SK-N-SH (cell line): ENCODE results near the gene NLGN1. TPM values are rescaled to one million over a fixed set of nuclear protein-coding genes. Genes with fewer than 3 reads are reported as not detected.

Source experiments
- CTCF ChIA-PET: fragments of 300-600, 350-600 bp; formaldehyde crosslinking; extraction: SDS; loops from one replicate; lab custom pipeline; 2021; lab: Yijun Ruan, JAX
- POLR2A ChIA-PET: fragments of 350-600 bp; sonication (Branson Sonifier 250); formaldehyde crosslinking; extraction: SDS; loops from one replicate; lab custom pipeline; 2020; ENCODE audit warnings: antibody characterized with exemption, inconsistent platforms; lab: Yijun Ruan, JAX
- DNase-seq: peaks from one replicate; pipeline ENCODE4 v3.0.0; 2012
- H2AFZ ChIP-seq: fragments of 200-600 bp; sonication (generic); 2 replicates; pipeline ENCODE4 v1.8.1; 2016; ENCODE audit warnings: antibody characterized with exemption, mild to moderate bottlenecking, low read depth
- H3F3A ChIP-seq: fragments of 200-600 bp; sonication (generic); replicated peaks from 2 replicates; pipeline ENCODE3; 2016; ENCODE audit warnings: antibody characterized with exemption, mild to moderate bottlenecking; ENCODE audit not compliant: insufficient read depth
- H3K27ac ChIP-seq, 2 experiments: fragments of 200-500 bp in 1 of 2; fragments of 200-600 bp in 1 of 2; sonication (Bioruptor generic) in 1 of 2; sonication (generic), shearing (Covaris generic) in 1 of 2; 2 replicates each; pipeline versions ENCODE4 v1.5.1 to v1.6.1; 2014 to 2016; ENCODE audit warnings: low read depth in 2 of 2, inconsistent platforms in 1 of 2, low read length in 1 of 2, mild to moderate bottlenecking in 1 of 2, mixed read lengths in 1 of 2
- H3K27me3 ChIP-seq: fragments of 200-600 bp; sonication (generic), shearing (Covaris generic); 2 replicates; pipeline ENCODE4 v1.6.1; 2016; ENCODE audit warnings: mixed run types; ENCODE audit not compliant: insufficient read depth
- H3K36me3 ChIP-seq, 2 experiments: fragments of 200-500 bp in 1 of 2; fragments of 200-600 bp in 1 of 2; sonication (Bioruptor generic) in 1 of 2; sonication (generic) in 1 of 2; replicated peaks in 1 of 2; 2 replicates each; pipeline versions ENCODE3 to v1.5.1; 2014 to 2016; ENCODE audit warnings: low read length in 1 of 2, mild to moderate bottlenecking in 1 of 2; ENCODE audit not compliant: insufficient read depth in 2 of 2, control insufficient read depth in 1 of 2
- H3K4me1 ChIP-seq, 2 experiments: fragments of 200-500 bp in 1 of 2; fragments of 200-600 bp in 1 of 2; sonication (Bioruptor generic) in 1 of 2; sonication (generic), shearing (Covaris generic) in 1 of 2; 2 replicates each; pipeline versions ENCODE4 v1.5.1 to v1.6.1; 2014 to 2016; ENCODE audit warnings: low read depth in 1 of 2, low read length in 1 of 2, mixed run types in 1 of 2; ENCODE audit not compliant: insufficient read depth in 2 of 2, control insufficient read depth in 1 of 2
- H3K4me2 ChIP-seq: fragments of 200-600 bp; sonication (generic), shearing (Covaris generic); 2 replicates; pipeline ENCODE4 v1.6.1; 2017; ENCODE audit warnings: mixed run types
- H3K4me3 ChIP-seq, 2 experiments: fragments of 200-500 bp in 1 of 2; fragments of 200-600 bp in 1 of 2; sonication (Bioruptor generic) in 1 of 2; sonication (generic), shearing (Covaris generic) in 1 of 2; 2 replicates each; pipeline versions ENCODE4 v1.5.1 to v1.8.1; 2014 to 2016; ENCODE audit warnings: low read depth in 2 of 2, inconsistent platforms in 1 of 2, low read length in 1 of 2, mild to moderate bottlenecking in 1 of 2, mixed read lengths in 1 of 2, moderate library complexity in 1 of 2
- H3K79me2 ChIP-seq: fragments of 200-600 bp; sonication (generic); 2 replicates; pipeline ENCODE4 v1.8.1; 2017; ENCODE audit warnings: mild to moderate bottlenecking; ENCODE audit not compliant: insufficient read depth
- H3K9ac ChIP-seq: fragments of 200-600 bp; sonication (generic); 2 replicates; pipeline ENCODE4 v1.6.1; 2017; ENCODE audit warnings: mixed run types
- H3K9me2 ChIP-seq: fragments of 200-600 bp; sonication (generic); 2 replicates; pipeline ENCODE4 v1.6.1; 2017; ENCODE audit warnings: mixed run types
- H3K9me3 ChIP-seq: fragments of 200-600 bp; sonication (generic); 2 replicates; pipeline ENCODE4 v1.6.1; 2017; ENCODE audit warnings: mixed run types, mild to moderate bottlenecking, moderate library complexity
- H4K20me1 ChIP-seq: fragments of 200-600 bp; sonication (generic); 2 replicates; pipeline ENCODE4 v1.6.1; 2017; ENCODE audit warnings: mild to moderate bottlenecking, mixed run types; ENCODE audit not compliant: insufficient read depth
- CHD2 ChIP-seq: fragments of 150-350 bp; IDR thresholded peaks from 2 replicates; pipeline ENCODE4 v1.6.1; 2018; ENCODE audit warnings: low read length; ENCODE audit not compliant: partially characterized antibody
- CTCF ChIP-seq: fragments of 200-600 bp; sonication (generic); IDR thresholded peaks from 2 replicates; pipeline ENCODE4 v1.6.1; 2017; ENCODE audit warnings: antibody characterized with exemption, mild to moderate bottlenecking, moderate library complexity
- ELF1 ChIP-seq: IDR thresholded peaks from 2 replicates; pipeline ENCODE4 v1.4.0; 2012
- EP300 ChIP-seq, 2 experiments: IDR thresholded peaks; 2 replicates each; pipeline versions ENCODE4 v1.4.0 to v1.6.1; 2012; ENCODE audit warnings: borderline replicate concordance in 1 of 2, low read depth in 1 of 2, low read length in 1 of 2
- EZH2phosphoT487 ChIP-seq: fragments of 200-600 bp; sonication (generic); IDR thresholded peaks from 2 replicates; pipeline ENCODE4 v1.6.1; 2017; ENCODE audit warnings: low read depth, mixed run types, mild to moderate bottlenecking, antibody characterized with exemption, moderate library complexity, borderline replicate concordance
- FOSL2 ChIP-seq: IDR thresholded peaks from 2 replicates; pipeline ENCODE4 v1.4.0; 2012; ENCODE audit warnings: low read depth, mild to moderate bottlenecking, moderate library complexity, borderline replicate concordance
- FOXJ3 ChIP-seq: sonication (generic); formaldehyde crosslinking; IDR thresholded peaks from 2 replicates; pipeline ENCODE4 v1.5.1; 2020; ENCODE audit warnings: mild to moderate bottlenecking, missing genetic modification reagents
- GABPA ChIP-seq: IDR thresholded peaks from 2 replicates; pipeline ENCODE4 v1.4.0; 2012; ENCODE audit warnings: low read depth, mild to moderate bottlenecking
- JUND ChIP-seq: IDR thresholded peaks from 2 replicates; pipeline ENCODE4 v1.4.0; 2012
- MAX ChIP-seq: IDR thresholded peaks from 2 replicates; pipeline ENCODE4 v1.4.0; 2012; ENCODE audit warnings: low read depth
- NFIC ChIP-seq: IDR thresholded peaks from 2 replicates; pipeline ENCODE4 v1.4.0; 2012; ENCODE audit warnings: borderline replicate concordance
- PBX3 ChIP-seq: IDR thresholded peaks from 2 replicates; pipeline ENCODE4; 2012
- RAD21 ChIP-seq: IDR thresholded peaks from 2 replicates; pipeline ENCODE4 v1.6.1; 2012; ENCODE audit warnings: mild to moderate bottlenecking, low read length
- RXRA ChIP-seq: IDR thresholded peaks from 2 replicates; pipeline ENCODE4 v1.4.0; 2012; ENCODE audit warnings: low read depth, mild to moderate bottlenecking, borderline replicate concordance
- SIN3A ChIP-seq: IDR thresholded peaks from 2 replicates; pipeline ENCODE4 v1.6.1; 2012; ENCODE audit warnings: low read depth, mild to moderate bottlenecking, low read length, moderate library complexity, borderline replicate concordance
- SMC3 ChIP-seq: IDR thresholded peaks from 2 replicates; pipeline ENCODE4 v1.6.1; 2012; ENCODE audit warnings: low read depth, low read length, improper control_type of control experiment
- TCF12 ChIP-seq: IDR thresholded peaks from 2 replicates; pipeline ENCODE4 v1.4.0; 2012
- TEAD4 ChIP-seq: IDR thresholded peaks from 2 replicates; pipeline ENCODE4 v1.4.0; 2012; ENCODE audit warnings: mild to moderate bottlenecking, borderline replicate concordance; ENCODE audit not compliant: insufficient read depth
- YY1 ChIP-seq: IDR thresholded peaks from 2 replicates; pipeline ENCODE4 v1.4.0; 2012; ENCODE audit warnings: low read depth, mild to moderate bottlenecking
- WGBS: methylation state at CpG from one replicate; pipeline ENCODE4 v1.1.6; 2017; ENCODE audit warnings: low lambda C conversion rate; 5-methylcytosine and 5-hydroxymethylcytosine counted together
- polyA plus RNA-seq, 3 experiments: library from polyadenylated mRNA; depleted of rRNA; stranded (reverse); fragments of >200 nt; gene quantifications; 2 replicates each; pipeline ENCODE4 v1.2.3, GENCODE V29; 2012
- TF ChIP-seq, protein P1 (sequence below): IDR thresholded peaks from 2 replicates; pipeline ENCODE4 v1.4.0; 2012; ENCODE audit warnings: low read depth, borderline replicate concordance

NLGN1 gene
- polyA plus RNA-seq, 1 of the 3 experiments (the other 2 are of a cell fraction) = 1.5 TPM

DNA sequence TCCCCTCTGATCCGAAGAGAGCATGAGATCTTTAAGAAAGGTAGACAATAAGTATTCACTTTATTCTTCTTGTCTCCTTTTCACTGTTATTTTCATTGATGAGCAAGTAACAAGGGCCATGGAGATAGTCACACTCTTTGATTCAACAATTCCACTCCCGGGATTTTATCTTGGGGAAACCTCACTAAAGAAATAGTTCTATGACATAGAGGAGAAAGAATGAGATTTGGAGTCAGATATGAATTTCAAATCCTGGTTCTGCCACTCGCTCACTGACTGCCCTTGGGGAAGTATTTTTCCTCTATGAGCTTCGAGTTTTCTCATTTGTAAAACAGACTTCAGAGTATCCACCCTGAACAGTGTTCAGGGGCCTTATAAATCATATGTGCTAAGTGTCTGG lies 514.6 kb downstream of the NLGN1 start:
- Histone ChIP-seq H3K9me3 (no peaks in the 10 kb centered on the region), H3K9me2 (no peaks in the 10 kb centered on the region), H3K4me2 (peak overlapping the region; percentile 35; the same call in 1 of the 2 replicates), H3K79me2 (no peaks in the 10 kb centered on the region), H4K20me1 (no peaks in the 10 kb centered on the region), H3K36me3 (no peaks in the 10 kb centered on the region), H3K27me3 (no peaks in the 10 kb centered on the region), H3K4me1 (peaks cover 0 to 28% of the 10 kb centered on the region in 2 experiments), H3K9ac (peak overlapping the region; percentile 35; the same call in 1 of the 2 replicates), H3F3A (peaks cover 27% of the 10 kb centered on the region), H2AFZ (peak overlapping the region; percentile 50; the same call in 1 of the 2 replicates), H3K4me3 (no peak overlapping the region; a peak in 1 of 4 replicates), H3K27ac (peak overlapping the region in 1 of 2 experiments; percentile 84; a peak in 3 of 4 replicates)
- CTCF ChIA-PET = interaction anchor here (1.1 kb wide), 1 partner anchor 13 kb away, joined by 3 read pairs; no protein-coding TSS in a partner anchor
- DNase-seq = no peak
- POLR2A ChIA-PET = no interaction called here
- WGBS = 29% methylated on average over 4 of the region's 4 CpGs
- TF ChIP-seq CHD2 (no peak), JUND (peak; percentile 80), PBX3 (peak; percentile 27), NFIC (0 out of 2 replicates have a peak, but pooled peaks have one; percentile 13), SMC3 (no peak), EP300 (IDR thresholded peaks at IDR 0.05; ENCODE audit: borderline replicate concordance in 1 of 2, low read depth in 1 of 2, low read length in 1 of 2) (peak in 1 of 2 experiments; percentile 68; a peak in 2 of 4 replicates), CTCF (no peak), FOSL2 (peak; percentile 60; the same call in 1 of the 2 replicates), TCF12 (peak; percentile 57; the same call in 1 of the 2 replicates), ELF1 (no peak), GABPA (no peak), RAD21 (no peak), TEAD4 (0 out of 2 replicates have a peak, but pooled peaks have one; percentile 61), SIN3A (no peak), FOXJ3 (CRISPR knock-in tag) (no peak), EZH2phosphoT487 (no peak), MAX (peak; percentile 23; the same call in 1 of the 2 replicates), RXRA (no peak), YY1 (no peak)
- TF ChIP-seq, protein P1, sequence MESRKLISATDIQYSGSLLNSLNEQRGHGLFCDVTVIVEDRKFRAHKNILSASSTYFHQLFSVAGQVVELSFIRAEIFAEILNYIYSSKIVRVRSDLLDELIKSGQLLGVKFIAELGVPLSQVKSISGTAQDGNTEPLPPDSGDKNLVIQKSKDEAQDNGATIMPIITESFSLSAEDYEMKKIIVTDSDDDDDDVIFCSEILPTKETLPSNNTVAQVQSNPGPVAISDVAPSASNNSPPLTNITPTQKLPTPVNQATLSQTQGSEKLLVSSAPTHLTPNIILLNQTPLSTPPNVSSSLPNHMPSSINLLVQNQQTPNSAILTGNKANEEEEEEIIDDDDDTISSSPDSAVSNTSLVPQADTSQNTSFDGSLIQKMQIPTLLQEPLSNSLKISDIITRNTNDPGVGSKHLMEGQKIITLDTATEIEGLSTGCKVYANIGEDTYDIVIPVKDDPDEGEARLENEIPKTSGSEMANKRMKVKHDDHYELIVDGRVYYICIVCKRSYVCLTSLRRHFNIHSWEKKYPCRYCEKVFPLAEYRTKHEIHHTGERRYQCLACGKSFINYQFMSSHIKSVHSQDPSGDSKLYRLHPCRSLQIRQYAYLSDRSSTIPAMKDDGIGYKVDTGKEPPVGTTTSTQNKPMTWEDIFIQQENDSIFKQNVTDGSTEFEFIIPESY = no peak
